NCI-H524 (cell line): ENCODE data around the gene IP6K3.

ENCODE experiments used
- DNase-seq, 2 experiments: peaks; one replicate each; lab custom pipeline; 2025; lab: John Stamatoyannopoulos, UW

Gene IP6K3

GRCh38 chr6:33689148-33689494 is 57.6 kb downstream of the IP6K3 start:
- no peak for DNase-seq

- no peak for DNase-seq
Observed at GRCh38 chr6:33688451-33689147, 58.1 kb downstream of the IP6K3 start.

GRCh38 chr6:33688006-33688405 is 58.7 kb downstream of the IP6K3 start:
- DNase-seq: no peak

- DNase-seq: no peak
Observed at GRCh38 chr6:33686981-33687975, 59.4 kb downstream of the IP6K3 start.

- DNase-seq: no peak
Observed at GRCh38 chr6:33686225-33686924, 60.3 kb downstream of the IP6K3 start.

GRCh38 chr6:33685411-33686224 is 61.1 kb downstream of the IP6K3 start:
- no peak for DNase-seq

- no peak for DNase-seq
Observed at GRCh38 chr6:33684983-33685382, 61.7 kb downstream of the IP6K3 start.

- DNase-seq: no peak
Observed at GRCh38 chr6:33684428-33684896, 62.2 kb downstream of the IP6K3 start.

- DNase-seq: no peak
Observed at GRCh38 chr6:33683576-33684427, 62.9 kb downstream of the IP6K3 start.

- DNase-seq: no peak
Observed at GRCh38 chr6:33683051-33683571, 63.6 kb downstream of the IP6K3 start.

- DNase-seq: no peak
Observed at GRCh38 chr6:33682341-33682740, 64.4 kb downstream of the IP6K3 start.

- no peak for DNase-seq
Observed at GRCh38 chr6:33679761-33680160, 66.9 kb downstream of the IP6K3 start.

- DNase-seq: no peak
Observed at GRCh38 chr6:33678932-33679490, 67.7 kb downstream of the IP6K3 start.

- DNase-seq: no peak
Observed at GRCh38 chr6:33678233-33678931, 68.3 kb downstream of the IP6K3 start.

GRCh38 chr6:33677689-33678088 is 69.0 kb downstream of the IP6K3 start:
- no peak for DNase-seq

GRCh38 chr6:33677143-33677660 is 69.5 kb downstream of the IP6K3 start:
- DNase-seq: no peak

- no peak for DNase-seq
Observed at GRCh38 chr6:33676416-33677142, 70.1 kb downstream of the IP6K3 start.

- DNase-seq: no peak
Observed at GRCh38 chr6:33675968-33676367, 70.7 kb downstream of the IP6K3 start.
